ENCODE data around the gene MCMBP.
"Not testable (repeated sequence)": the region's sequence is repeated elsewhere in the genome, so short reads cannot be mapped to it uniquely, and the experiment has no call there.

The MCMBP gene

GRCh38 chr10:119871881-119872609 is 598 bp downstream of the MCMBP start:
- peak overlapping the region; percentile 77 to 91 for H3K27ac ChIP-seq
- DNase-seq (ENCODE audit: low spot score): no peak

GRCh38 chr10:119869398-119869797 is 3.2 kb downstream of the MCMBP start:
- not testable (repeated sequence) for DNase-seq (ENCODE audit: low spot score); H3K27ac ChIP-seq

More at GRCh38 chr10:119871881-119872609, 598 bp downstream of the MCMBP start:
- TF ChIP-seq CTCF (IDR thresholded peaks at IDR 0.05): no peak
- peak overlapping the region; percentile 98 for H3K4me3 ChIP-seq

GRCh38 chr10:119867317-119867716 is 5.3 kb downstream of the MCMBP start:
- no peak for TF ChIP-seq CTCF (IDR thresholded peaks at IDR 0.05)
- no peak for DNase-seq (ENCODE audit: low spot score)
- Histone ChIP-seq H3K27ac (no peak overlapping the region), H3K4me3 (no peak overlapping the region)

More at GRCh38 chr10:119869398-119869797, 3.2 kb downstream of the MCMBP start:
- H3K4me3 ChIP-seq: not testable (repeated sequence)

- Histone ChIP-seq H3K4me3 (no peak overlapping the region), H3K27ac (no peak overlapping the region)
- DNase-seq (ENCODE audit: low spot score): no peak
- TF ChIP-seq CTCF (IDR thresholded peaks at IDR 0.05): no peak
Observed at GRCh38 chr10:119865699-119866240, 6.9 kb downstream of the MCMBP start.

GRCh38 chr10:119863951-119864565 is 8.6 kb downstream of the MCMBP start:
- no peak for DNase-seq (ENCODE audit: low spot score)
- no peak for TF ChIP-seq CTCF (IDR thresholded peaks at IDR 0.05)
- Histone ChIP-seq H3K27ac (no peak overlapping the region), H3K4me3 (no peak overlapping the region)

- no peak overlapping the region for H3K4me3 ChIP-seq
- DNase-seq (ENCODE audit: low spot score): no peak
- TF ChIP-seq CTCF (IDR thresholded peaks at IDR 0.05): no peak
- no peak overlapping the region for H3K27ac ChIP-seq
Observed at GRCh38 chr10:119862524-119862923, 10.1 kb downstream of the MCMBP start.

- Histone ChIP-seq H3K4me3 (no peak overlapping the region), H3K27ac (no peak overlapping the region)
- no peak for TF ChIP-seq CTCF (IDR thresholded peaks at IDR 0.05)
- no peak for DNase-seq (ENCODE audit: low spot score)
Observed at GRCh38 chr10:119860866-119861607, 11.6 kb downstream of the MCMBP start.
